Measurements from ENCODE around the gene CACNG8.
"Not testable (repeated sequence)": the region's sequence is repeated elsewhere in the genome, so short reads cannot be mapped to it uniquely, and the experiment has no call there.

CACNG8 gene

DNA sequence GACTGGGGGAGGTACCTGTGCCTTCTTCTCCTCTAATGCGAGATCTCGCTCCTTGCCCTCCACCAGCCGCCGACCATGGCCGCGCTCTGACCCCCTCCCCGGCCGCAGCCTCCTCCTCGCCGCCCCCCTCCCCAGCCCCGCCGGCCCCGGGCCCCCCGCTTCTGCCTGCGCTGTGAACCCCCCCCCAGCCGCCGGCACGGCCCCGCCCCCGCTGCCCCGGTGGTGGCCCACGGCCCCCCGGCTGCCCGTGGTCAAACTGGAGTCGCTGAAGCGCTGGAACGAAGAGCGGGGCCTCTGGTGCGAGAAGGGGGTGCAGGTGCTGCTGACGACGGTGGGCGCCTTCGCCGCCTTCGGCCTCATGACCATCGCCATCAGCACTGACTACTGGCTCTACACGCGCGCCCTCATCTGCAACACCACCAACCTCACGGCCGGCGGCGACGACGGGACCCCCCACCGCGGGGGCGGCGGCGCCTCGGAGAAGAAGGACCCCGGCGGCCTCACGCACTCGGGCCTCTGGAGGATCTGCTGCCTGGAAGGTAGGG, at the start of gene CACNG8:
Gene CACNG8, plus strand, starts transcription at position 51 of the 545 bp plus-strand sequence.
- FAIRE-seq: no peak

DNA sequence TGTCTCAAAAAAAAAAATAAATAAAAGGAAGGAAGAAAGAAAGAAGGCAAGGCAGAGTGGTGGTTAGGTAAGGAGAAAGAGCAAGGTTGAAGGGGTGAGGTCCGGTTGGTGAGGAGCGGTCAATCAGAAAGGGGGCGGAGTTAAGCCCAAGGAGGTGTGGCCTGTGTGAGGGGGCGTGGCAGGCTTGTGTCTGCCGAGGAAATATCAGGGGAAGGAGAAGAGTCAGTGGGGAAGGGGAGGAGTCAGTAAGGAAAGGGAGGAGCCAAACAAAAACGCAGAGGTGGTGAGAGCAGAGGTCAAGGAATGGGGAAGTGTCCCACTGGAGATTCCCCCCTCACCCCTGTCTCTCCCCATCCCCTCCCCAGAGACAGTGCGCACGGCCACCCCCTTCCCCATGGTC, 47.7 kb upstream of the CACNG8 start:
- no peak for FAIRE-seq

DNA sequence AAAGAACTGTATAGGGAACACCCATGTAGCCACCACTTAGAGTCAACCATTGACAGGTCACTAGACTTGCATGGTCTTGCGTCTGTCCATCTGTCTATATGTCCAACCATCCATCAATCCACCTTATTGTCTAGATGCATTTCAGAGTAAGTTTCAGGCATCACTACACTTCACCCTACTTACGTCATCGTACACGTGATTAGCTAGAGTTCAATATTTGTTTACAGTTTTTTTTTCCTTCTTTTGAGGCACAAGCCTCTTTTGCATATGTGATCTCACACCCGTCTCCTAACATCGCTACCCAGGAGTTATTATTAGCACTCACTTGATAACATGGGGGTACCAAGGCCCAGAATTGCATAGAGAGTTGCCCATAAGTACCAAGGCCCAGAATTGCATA, 46.7 kb upstream of the CACNG8 start:
- no peak for FAIRE-seq

DNA sequence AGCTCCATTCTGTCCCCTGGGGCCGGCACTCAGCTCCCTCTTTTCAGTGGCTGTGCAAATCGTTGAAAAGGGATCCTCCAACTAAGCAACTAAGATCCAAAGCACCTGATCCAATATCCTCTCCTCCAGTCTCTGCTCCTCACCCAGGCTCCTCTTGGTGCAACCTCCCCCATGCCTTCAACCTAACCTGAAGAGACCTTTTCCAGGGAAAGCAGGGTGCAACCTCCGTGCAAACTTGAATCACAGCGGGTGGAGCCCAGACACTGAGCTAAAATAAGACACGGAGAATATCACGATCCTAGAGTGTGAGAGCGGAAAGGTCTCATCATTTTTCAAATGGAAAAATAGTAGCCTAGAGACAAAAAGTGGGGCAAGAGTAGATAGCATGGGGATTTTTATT, 45.4 kb upstream of the CACNG8 start:
- FAIRE-seq: no peak

DNA sequence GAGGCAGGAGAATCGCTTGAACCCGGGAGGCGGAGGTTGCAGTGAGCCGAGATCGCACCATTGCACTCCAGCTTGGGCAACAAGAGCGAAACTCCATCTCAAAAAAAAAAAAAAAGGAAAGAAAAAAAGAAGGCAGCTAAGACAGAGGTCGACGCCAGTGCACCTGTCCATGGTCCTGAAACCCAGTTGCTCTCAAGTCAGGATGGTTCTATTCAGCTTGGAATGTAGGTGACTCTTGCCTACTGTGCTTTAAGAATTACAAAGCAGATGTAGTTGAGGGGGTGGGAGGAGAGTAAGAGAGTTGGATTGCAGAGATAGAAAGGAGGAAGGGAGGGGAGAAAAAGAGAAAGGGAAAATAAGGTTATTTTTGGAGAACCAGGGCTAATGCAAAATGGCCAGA, 35.0 kb upstream of the CACNG8 start:
- no peak for FAIRE-seq

DNA sequence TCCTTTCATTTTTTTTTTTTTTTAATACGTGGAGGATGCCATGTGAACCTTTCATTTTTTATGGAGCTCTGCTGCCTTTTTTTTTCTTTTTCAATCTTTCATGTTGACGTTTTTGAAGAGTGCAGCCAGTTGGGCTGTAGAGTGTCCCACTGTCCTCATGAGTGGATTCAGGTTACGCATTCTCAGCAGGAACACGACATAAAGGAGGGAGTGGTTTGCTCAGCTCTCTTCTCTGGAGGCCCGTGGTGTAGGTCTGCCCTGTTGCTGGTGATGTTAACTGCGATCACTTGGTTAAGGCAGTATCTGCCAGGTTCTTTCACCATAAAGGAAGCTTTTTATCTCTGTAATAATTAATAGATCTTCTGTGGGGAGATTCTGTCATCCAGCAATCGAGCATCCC, 26.7 kb upstream of the CACNG8 start:
- FAIRE-seq: no peak

DNA sequence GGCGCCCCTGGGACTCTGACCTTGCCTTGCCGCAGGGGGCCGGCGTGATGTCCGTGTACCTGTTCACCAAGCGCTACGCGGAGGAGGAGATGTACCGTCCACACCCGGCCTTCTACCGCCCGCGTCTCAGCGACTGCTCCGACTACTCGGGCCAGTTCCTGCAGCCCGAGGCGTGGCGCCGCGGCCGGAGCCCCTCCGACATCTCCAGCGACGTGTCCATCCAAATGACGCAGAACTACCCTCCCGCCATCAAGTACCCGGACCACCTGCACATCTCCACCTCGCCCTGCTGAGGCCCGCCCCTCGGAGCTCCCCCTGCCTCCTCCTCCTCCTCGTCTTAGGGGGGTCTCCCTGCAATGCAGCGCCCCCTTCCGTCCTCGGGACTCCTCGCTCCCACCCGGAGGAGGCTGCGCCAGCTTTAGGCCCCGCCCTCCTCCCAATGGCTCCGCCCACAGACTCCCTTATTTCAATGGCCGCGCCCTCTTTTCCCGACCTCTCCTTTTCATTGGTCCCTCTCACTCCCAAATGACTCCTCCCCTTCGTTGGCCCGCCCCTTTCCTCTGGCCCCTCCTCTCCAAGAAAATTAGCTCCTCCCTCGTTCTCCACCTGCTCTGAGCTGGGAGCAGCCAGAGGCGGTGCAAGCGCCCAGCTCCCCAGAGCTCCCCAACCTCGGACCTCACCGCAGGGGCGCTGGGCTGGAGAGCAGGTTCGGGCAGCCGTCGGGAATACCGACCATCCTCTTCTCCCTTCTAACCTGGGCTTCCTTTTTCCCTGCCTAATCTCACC, 20.5 kb upstream of the CACNG8 start:
- FAIRE-seq: no peak

DNA sequence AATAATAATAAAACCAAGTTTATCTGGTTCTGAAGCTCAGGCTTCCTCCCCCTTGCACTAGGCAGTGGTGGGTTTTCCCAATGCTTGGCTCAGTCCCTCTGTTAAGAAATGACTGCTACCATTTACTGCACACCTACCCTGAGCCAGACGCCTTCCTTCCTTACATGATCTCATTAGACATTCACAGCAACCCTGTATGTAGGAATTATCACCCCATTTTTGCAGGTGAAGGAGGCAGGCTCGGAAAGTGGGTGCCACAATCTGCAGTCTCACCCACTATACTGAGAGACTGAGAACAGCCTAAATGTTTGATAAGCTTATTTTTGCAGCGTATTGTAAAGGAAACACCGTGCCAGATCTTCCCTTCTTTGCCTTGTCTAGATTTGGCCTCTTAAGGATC, 18.3 kb upstream of the CACNG8 start:
- FAIRE-seq: no peak

DNA sequence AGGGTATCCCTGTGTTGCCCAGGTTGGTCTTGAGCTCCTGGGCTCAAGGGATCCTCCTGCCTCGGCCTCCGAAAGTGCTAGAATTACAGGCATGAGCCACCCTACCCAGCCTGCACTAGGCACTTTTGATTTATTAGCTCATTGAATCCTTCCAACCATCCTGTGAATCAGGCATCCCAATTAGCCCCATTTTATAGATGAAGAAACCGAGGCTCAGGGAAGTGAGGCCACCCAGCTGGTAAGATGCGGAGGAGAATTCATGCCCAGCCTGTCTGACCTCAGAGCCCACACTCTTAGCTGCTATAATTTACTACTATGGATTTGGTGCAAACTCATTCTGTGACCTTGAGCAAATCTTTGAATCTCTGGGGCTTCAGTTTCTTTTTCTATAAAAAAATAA, 17.8 kb upstream of the CACNG8 start:
- no peak for FAIRE-seq

DNA sequence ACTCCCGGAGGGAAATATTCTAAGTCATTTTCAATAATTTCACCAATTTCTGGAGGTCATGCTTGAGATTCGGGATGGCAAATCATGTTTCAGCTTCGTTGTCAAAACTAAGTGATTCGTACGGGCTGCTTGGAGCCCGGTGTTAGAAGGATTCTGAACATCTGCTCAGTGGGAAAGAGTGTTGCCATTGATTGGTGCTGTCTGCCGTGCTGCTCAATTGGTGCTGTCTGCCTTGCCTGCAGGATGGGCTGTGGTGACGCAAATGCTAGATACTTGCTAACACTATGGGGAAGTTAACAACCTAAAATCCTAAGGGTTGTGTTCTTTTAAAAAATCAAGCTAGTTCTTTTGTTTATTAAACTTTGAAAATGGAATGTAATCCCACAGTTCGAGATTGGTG, 17.3 kb upstream of the CACNG8 start:
- no peak for FAIRE-seq

DNA sequence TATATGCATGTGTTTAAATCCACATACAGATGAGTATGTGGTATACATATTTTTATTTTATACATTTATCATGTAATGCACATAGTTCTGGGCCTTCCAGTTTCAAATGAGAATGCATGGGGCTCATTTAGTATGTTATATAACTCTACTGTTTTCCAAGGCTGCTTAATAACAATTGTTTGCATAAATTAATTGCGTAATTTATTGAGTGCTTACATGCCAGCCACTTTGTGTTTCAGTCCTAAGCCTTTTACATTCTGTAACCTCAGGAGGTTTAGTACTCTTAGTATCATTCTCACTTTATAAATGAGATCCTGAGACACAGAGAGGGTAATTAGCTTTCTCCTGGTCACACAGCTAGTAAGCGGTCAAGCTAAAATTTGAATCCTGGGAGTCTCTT, 16.7 kb upstream of the CACNG8 start:
- no peak for FAIRE-seq

DNA sequence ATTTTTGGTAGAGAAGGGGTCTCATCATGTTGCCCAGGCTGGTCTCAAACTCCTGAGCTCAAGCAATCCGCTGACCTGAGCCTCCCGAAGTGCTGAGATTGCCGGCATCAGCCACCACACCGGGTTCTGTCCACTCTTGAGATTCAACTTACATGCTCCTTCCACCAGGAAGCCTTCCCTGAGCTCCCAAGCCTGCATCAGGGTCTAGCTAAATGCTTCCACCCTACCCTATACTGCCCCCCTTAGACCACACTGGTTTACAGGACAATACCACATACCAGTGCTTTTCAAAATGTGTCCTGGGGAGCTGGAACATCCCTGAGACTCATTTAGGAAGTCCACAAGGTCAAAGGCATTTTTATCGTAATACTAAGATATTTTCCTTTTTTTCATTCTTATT, 15.1 kb upstream of the CACNG8 start:
- no peak for FAIRE-seq

DNA sequence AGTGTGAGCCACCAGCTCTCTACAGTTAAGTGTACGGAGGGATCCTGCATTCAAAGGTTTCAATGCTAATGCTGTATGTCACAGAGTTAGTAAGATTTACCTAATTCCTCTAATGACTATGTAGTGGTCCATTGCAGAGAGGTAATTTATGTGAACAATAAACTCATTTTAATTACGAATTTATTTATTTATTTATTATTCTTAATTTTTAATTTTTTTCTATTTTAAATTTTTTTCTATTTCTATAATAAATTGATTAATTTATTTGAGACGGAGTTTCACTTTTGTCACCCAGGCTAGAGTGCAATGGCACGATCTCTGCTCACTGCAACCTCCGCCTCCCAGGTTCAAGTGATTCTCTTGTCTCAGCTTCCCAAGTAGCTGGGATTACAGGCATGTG, 14.1 kb upstream of the CACNG8 start:
- FAIRE-seq: not testable (repeated sequence)

DNA sequence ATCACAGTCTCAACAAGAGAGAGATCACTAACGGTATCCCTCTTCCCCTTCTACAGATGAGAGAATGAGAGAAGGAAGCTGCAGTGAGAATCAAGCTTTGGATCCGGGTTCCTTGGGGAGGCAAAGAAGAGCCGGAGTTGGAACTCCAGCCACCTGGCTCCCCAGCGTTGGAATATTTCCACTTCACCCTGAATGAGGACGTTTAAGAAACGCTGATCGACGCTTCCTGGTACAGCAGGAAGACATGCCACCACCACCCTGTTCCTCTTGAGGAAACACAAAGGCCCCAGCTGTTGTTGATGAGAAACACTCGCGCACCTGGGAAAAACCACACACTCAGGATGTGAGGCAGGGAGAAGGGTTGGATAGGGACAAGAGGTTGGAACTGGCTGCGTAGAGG, 11.3 kb upstream of the CACNG8 start:
- no peak for FAIRE-seq

DNA sequence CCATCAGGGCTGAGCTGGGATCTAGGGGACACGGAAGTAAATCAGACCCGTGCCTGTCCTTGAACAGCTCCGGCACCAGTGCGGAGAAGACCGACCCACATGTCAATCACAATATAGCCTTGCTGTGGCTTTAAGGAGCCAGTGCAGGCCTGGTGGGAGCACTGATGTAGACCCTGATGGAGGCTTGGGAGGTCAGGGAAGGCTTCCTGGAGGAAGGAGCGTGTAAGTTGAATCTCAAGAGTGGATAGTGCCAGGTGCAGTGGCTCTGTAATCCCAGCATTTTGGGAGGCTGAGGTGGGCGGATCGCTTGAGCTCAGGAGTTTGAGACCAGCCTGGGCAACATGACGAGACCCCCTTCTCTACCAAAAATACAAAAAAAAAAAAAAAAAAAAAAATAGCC, 10.8 kb upstream of the CACNG8 start:
- no peak for FAIRE-seq

DNA sequence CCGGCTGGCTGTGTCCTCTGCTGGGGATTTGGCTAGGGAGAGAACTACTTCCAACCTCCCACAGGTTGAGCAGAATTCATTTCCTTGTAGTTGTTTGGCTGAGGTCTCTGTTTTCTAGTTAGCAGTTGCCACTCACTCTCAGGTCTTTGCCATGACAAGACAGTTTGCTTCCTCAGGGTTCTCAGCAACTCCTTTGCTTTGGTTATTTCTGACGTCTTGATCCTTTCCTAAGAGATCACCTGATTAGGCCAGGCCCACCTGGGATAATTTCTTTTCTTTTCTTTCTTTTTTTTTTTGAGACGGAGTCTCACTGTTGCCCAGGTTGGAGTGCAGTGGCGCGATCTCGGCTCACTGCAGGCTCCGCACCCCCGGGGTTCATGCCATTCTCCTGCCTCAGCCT, 9.4 kb upstream of the CACNG8 start:
- FAIRE-seq: no peak

DNA sequence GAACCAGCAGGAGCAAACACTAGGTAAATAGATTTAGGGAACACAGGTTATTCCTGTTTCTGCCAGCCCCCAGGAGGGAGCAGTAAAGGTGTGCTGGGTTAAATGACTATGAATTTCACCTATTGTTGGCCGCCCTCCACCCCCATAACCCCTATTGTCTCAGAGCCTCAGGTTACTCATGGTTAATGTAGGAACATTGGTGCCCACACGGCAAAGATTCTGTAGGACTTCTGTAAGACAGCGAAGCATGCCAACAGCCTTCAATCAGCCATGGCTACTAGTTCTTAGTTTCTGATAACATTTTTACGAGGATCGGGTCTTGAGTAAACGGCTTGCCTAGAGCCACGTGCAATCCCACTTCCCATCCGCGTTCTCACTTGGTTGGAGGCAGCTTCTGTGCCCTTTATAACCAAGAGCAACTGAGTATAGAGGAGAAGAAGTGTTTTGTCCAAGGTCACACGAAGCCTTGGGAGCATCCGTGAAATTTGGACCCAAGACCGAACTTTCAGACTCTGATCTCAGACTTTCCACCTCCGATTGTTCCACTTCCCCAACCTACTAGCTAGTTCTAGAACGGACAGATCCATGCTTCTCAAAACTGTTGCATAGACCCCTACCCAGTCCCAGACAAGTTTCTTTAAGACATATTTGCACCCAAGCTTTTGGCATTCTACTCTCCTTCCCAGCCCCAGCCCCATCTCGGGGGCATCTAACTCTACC, 5.1 kb upstream of the CACNG8 start:
- FAIRE-seq: no peak

DNA sequence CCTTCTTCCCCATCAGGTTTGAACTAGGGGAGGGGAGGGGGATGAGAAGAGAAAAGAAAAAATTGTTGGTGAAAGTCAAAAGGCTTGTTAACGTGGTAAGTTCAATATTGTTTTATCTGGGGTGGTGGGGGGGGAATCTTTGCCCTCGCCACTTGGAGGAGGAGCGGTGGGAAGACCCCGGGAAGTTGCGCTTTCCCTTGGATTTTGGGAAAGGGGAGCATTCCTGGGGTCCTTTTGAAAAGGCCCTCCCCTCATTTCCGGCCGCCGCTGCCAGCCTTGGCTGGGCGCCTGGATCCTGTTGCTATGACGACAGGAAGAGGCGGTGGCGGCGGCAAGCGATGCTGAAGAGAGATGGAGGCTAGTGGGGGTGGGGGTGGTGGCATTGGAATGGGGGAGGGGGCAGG, 4.6 kb upstream of the CACNG8 start:
- FAIRE-seq: no peak

DNA sequence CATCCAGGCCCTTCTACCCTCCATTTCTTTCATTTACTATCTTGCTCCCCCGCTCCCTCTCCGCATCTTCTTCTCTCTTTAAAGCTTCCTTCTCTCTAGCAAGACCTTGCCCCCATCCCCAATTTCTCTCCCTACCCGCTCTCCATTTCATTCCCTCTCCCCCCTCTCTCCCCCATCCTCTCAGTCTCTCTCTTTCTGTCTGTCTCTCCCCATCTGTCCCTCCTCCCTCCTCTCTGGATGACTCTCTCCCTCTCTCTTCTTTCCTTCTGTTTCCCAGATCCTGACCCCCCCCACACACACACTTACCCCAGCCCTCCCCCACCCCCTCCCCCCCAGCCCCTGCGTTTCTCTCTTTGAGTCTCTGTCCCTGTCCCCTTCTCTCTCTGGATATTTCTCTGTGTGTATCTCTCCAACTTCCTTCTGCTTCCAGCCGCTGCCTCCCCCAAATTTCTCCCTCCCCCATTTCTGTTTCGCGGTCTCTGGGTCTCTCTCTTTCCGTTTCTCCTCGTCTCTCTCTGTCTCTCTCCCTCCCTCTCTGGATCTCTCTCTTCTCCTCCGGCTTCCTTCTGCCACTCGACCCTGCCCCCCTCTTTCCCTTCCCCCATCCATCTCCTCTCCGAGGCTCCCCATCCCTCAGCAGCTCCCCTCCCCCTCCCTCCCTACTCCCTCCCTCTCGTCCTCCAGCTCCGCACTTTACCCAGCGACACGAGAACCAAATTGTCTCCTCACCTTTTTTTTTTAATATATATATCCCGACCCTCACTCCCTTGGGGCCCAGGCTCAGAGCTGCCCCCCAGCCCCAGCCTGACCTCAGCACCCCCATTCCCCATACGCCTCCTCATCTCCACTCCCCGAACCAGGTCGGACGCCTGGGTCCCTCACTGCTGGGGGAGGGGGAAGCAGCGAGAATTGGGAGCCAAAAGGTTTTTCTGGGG, 3.6 kb upstream of the CACNG8 start:
- no peak for FAIRE-seq

DNA sequence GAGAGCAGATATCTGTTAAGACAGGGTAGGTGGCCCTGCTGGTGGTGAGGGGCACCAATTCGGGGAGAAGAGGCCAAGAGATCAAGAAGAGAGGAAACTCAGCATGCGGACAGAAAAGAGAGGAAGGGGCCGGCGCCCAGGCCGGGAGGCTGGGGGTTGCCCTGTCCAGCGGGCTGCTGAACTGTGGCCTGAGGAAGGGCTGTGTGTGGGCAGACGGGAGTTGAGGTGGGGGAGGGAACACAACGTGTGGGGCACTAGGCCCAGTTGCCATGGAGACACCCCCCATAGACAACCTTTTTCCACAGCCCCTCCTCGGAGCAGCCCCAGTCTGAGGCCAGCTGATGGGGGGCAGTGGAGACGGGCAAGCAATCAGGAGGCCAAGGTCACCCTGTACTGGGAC, 2.5 kb upstream of the CACNG8 start:
- FAIRE-seq: no peak

DNA sequence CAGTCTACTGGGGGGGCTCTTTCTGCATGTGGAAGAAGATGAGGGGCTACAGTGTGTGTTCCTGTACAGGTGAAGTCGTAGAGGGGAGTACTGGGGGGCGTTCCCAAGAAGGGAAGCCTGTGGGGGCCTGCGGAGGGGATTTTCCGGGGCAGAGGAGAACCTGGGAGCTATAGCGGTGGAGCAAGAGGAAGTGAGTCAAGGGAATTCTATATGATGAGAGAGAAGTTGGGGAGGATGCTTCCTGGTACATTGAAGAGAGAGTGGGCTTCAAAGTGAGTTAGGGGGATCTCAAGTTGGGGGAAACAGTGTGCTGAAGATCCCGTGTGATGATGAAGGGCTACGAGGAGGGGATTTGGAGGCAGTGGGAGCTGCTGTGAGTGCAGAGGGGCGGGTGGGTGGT, 1.9 kb upstream of the CACNG8 start:
- FAIRE-seq: no peak

DNA sequence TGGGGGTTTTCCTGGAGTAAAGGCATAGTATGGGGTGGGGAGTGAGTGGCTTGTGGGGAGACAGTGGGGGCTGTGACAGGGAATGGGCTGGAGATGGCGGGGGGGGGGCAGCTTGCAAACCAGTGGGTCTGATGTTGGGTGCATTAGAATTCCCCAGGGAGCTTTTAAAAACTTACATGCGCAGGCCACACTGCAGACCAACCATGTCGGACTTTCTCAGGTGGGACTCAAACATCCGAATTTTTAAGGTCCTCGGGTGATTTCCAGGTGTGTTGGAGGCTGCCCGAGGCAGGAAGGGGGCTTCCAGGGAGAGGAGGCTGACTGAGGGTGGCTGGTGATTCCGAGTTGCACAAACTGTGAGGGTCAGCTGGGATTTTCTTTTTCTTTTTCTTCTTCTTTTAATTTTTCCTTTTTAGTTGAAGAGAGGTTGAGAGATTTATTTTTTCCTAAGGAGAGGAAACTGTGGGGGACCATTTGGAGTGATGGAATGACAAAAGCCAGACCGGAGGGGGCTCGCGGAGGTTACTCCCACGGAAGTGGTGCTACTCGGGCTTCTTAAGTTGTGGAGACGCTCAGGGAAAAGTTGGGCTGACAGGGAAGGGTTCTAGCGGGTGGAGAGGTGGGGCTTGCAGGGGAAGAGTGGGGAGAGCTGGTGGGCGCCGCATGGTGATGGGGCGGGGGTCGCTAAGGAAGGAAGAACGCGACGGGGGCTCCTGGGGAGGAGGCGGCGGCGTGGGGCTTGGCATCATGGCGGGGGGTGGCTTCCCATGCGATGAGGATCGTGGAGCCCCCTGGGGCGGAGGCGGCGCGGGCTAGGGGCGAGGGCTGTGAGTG, 997 bp upstream of the CACNG8 start:
- no peak for FAIRE-seq

Measured in endometrium (tissue), 2 donors.